Measurements from ENCODE around the gene KRT28. TPM values are rescaled to one million over a fixed set of nuclear protein-coding genes. Genes with fewer than 3 reads are reported as not detected.

KRT28 gene
- total and polyA plus RNA-seq, 10 donors: not detected

GRCh38 chr17:40765657-40766056 is 34.1 kb downstream of the KRT28 start:
- no peaks in the 10 kb centered on the region for H3K36me3 ChIP-seq
- DNase-seq: no peak
- H3K4me1 ChIP-seq: no peaks in the 10 kb centered on the region
- no peak overlapping the region for H3K27ac ChIP-seq
- 78 to 94% (median 80%) methylated on average over 2 of the region's 2 CpGs for WGBS, 5 donors
- intact Hi-C loops (cut with DNase I; ENCODE audit: low total_unique reads): no loop called here
- peaks cover 0 to 24% (median 0%) of the 10 kb centered on the region in 7 donors for H3K27me3 ChIP-seq (replicated peaks in 1 of 7)
- TF ChIP-seq POLR2AphosphoS5 (IDR thresholded peaks at IDR 0.05): no peak
- no peak for TF ChIP-seq POLR2A (IDR thresholded peaks at IDR 0.05)
- TF ChIP-seq CTCF (IDR thresholded peaks at IDR 0.05 in 8 of 11, conservative IDR thresholded peaks at IDR 0.05 in 3 of 11): no peak
- no peak overlapping the region for H3K4me3 ChIP-seq
- H3K9me3 ChIP-seq: peaks cover 0 to 45% (median 40%) of the 10 kb centered on the region in 8 donors

- H3K9me3 ChIP-seq: peaks cover 7 to 64% (median 59%) of the 10 kb centered on the region in 8 donors
- WGBS, 5 donors: 87 to 96% (median 89%) methylated on average over 1 of the region's 1 CpG
- H3K4me3 ChIP-seq: no peak overlapping the region
- intact Hi-C loops (cut with DNase I; ENCODE audit: low total_unique reads): no loop called here
- no peaks in the 10 kb centered on the region for H3K4me1 ChIP-seq
- TF ChIP-seq POLR2A (IDR thresholded peaks at IDR 0.05) (no peak), CTCF (IDR thresholded peaks at IDR 0.05 in 8 of 11, conservative IDR thresholded peaks at IDR 0.05 in 3 of 11) (no peak), POLR2AphosphoS5 (IDR thresholded peaks at IDR 0.05) (no peak)
- DNase-seq: no peak
- H3K27ac ChIP-seq: no peak overlapping the region
- H3K27me3 ChIP-seq (replicated peaks in 1 of 7): peaks cover 0 to 14% (median 0%) of the 10 kb centered on the region in 7 donors
- no peaks in the 10 kb centered on the region for H3K36me3 ChIP-seq
These were observed 36.0 kb downstream of the KRT28 start for GRCh38 chr17:40763752-40764151.

GRCh38 chr17:40760105-40761016 is 39.4 kb downstream of the KRT28 start:
- DNase-seq: no peak
- H3K36me3 ChIP-seq: no peaks in the 10 kb centered on the region
- no peak overlapping the region for H3K27ac ChIP-seq
- H3K4me1 ChIP-seq: no peaks in the 10 kb centered on the region
- peaks cover 0 to 24% (median 0%) of the 10 kb centered on the region in 7 donors for H3K27me3 ChIP-seq (replicated peaks in 1 of 7)
- 11 to 31% (median 27%) methylated on average over 1 of the region's 1 CpG for WGBS, 5 donors
- no peak overlapping the region for H3K4me3 ChIP-seq
- TF ChIP-seq POLR2AphosphoS5 (IDR thresholded peaks at IDR 0.05) (no peak), CTCF (IDR thresholded peaks at IDR 0.05 in 8 of 11, conservative IDR thresholded peaks at IDR 0.05 in 3 of 11) (no peak)
- intact Hi-C loops (cut with DNase I; ENCODE audit: low total_unique reads): no loop called here
- H3K9me3 ChIP-seq: peaks cover 7 to 83% (median 73%) of the 10 kb centered on the region in 8 donors

- Histone ChIP-seq H3K36me3 (no peaks in the 10 kb centered on the region), H3K4me3 (no peak within 1 kb of the TSS), H3K27ac (no peak within 1 kb of the TSS), H3K4me1 (no peaks in the 10 kb centered on the region), H3K27me3 (replicated peaks in 1 of 7) (peaks cover 0 to 32% (median 0%) of the 10 kb centered on the region in 7 donors), H3K9me3 (peaks cover 4 to 37% (median 28%) of the 10 kb centered on the region in 8 donors)
- no peak for TF ChIP-seq POLR2A (IDR thresholded peaks at IDR 0.05)
- TF ChIP-seq POLR2AphosphoS5 (IDR thresholded peaks at IDR 0.05): no peak
- TF ChIP-seq CTCF (IDR thresholded peaks at IDR 0.05 in 8 of 11, conservative IDR thresholded peaks at IDR 0.05 in 3 of 11): no peak
- intact Hi-C loops (cut with DNase I; ENCODE audit: low total_unique reads): no loop called here
- 69 to 87% (median 72%) methylated on average over 4 of the region's 4 CpGs for WGBS, 5 donors
- DNase-seq: no peak
These were observed 44.5 kb downstream of the KRT28 start, which contains the start of gene KRT25 for GRCh38 chr17:40755231-40755630. Gene KRT25 (minus strand): TSS chr17:40755331. CDS start chr17:40755271, 60 bp downstream.
